ENCODE measurements around the gene ZNF813.

The ZNF813 gene

GRCh38 chr19:53541971-53542370 lies 74.4 kb downstream of the ZNF813 start:
- Histone ChIP-seq H3K4me1 (ENCODE audit: control insufficient read depth, insufficient read depth, low read length) (peaks cover 4% of the 10 kb centered on the region; the same call in 1 of the 2 replicates), H3K4me3 (ENCODE audit: low read depth, low read length) (no peak overlapping the region), H3K27me3 (ENCODE audit: control insufficient read depth, insufficient read depth, low read length) (no peaks in the 10 kb centered on the region), H3K9me3 (ENCODE audit: control insufficient read depth, insufficient read depth, low read depth, low read length) (no peaks in the 10 kb centered on the region), H3K9ac (ENCODE audit: low read length) (no peak overlapping the region), H3K27ac (ENCODE audit: low read depth, low read length) (no peak overlapping the region), H3K36me3 (ENCODE audit: control insufficient read depth, insufficient read depth, low read length) (peaks cover 47% of the 10 kb centered on the region)

- Histone ChIP-seq H3K36me3 (ENCODE audit: control insufficient read depth, insufficient read depth, low read length) (peaks cover 34% of the 10 kb centered on the region), H3K4me3 (ENCODE audit: low read depth, low read length) (no peak overlapping the region), H3K27ac (ENCODE audit: low read depth, low read length) (peak overlapping the region; percentile 0; the same call in 1 of the 2 replicates), H3K9ac (ENCODE audit: low read length) (peak overlapping the region; percentile 0), H3K27me3 (ENCODE audit: control insufficient read depth, insufficient read depth, low read length) (no peaks in the 10 kb centered on the region), H3K4me1 (ENCODE audit: control insufficient read depth, insufficient read depth, low read length) (peaks cover 8% of the 10 kb centered on the region), H3K9me3 (ENCODE audit: control insufficient read depth, insufficient read depth, low read depth, low read length) (no peaks in the 10 kb centered on the region)
Observed at GRCh38 chr19:53545271-53546065, 77.9 kb downstream of the ZNF813 start.
